GM12878 (cell line): Measurements from ENCODE around the gene NDUFS6. TPM values are rescaled to one million over a fixed set of nuclear protein-coding genes. Genes with fewer than 3 reads are reported as not detected.

ENCODE experiments used
- ATAC-seq: fragments of 200-7000 bp; cut with Tn5 transposase; 3 replicates; pipeline ENCODE4 v1.9.1; 2020; ENCODE audit warnings: mild to moderate bottlenecking, moderate library complexity
- BruUV-seq: library from RNA; stranded (reverse); fragments of 400-500 nt; replicated peaks from 2 replicates; lab custom pipeline; 2021; lab: Mats Ljungman, UMichigan
- CTCF ChIA-PET: fragments of 300-600 bp; sonication (Branson Sonifier 250); formaldehyde crosslinking; extraction: SDS; loops from one replicate; lab custom pipeline; 2021; ENCODE audit warnings: inconsistent platforms; lab: Yijun Ruan, JAX
- POLR2A ChIA-PET: fragments of 350-600 bp; formaldehyde crosslinking; extraction: SDS; loops from one replicate; lab custom pipeline; 2021; ENCODE audit warnings: inconsistent platforms; lab: Charles Lee
- RAD21 ChIA-PET: fragments of 300-600 bp; sonication (Branson Sonifier 250); formaldehyde crosslinking; loops from one replicate; lab custom pipeline; 2023; ENCODE audit warnings: antibody characterized with exemption; ENCODE audit not compliant: unreplicated experiment; lab: Charles Lee
- SMC1A ChIA-PET: fragments of 300-600 bp; sonication (Branson Sonifier 250); formaldehyde crosslinking; loops from one replicate; lab custom pipeline; 2023; ENCODE audit not compliant: unreplicated experiment, uncharacterized antibody; lab: Charles Lee
- DNase-seq: peaks from one replicate; pipeline ENCODE4 v3.0.0-alpha.2; 2011; ENCODE audit warnings: low read depth, low spot score
- FAIRE-seq: peaks from 3 replicates; lab custom pipeline; 2011; peaks lifted over from hg19 to GRCh38; lab: Jason Lieb, UNC
- H2AFZ ChIP-seq: 2 replicates; pipeline ENCODE4 v1.6.0; 2011; ENCODE audit warnings: low read depth, low read length, control low read depth; ENCODE audit not compliant: control insufficient read depth
- H3K27ac ChIP-seq: 2 replicates; pipeline ENCODE4 v1.5.1; 2011; ENCODE audit warnings: control low read depth; ENCODE audit not compliant: control insufficient read depth, insufficient read depth
- H3K27me3 ChIP-seq, 2 experiments: replicated peaks in 1 of 2; 2 replicates each; pipeline versions ENCODE4 v1.6.0 to v1.6.1; 2011; ENCODE audit warnings: low read length in 1 of 2; ENCODE audit not compliant: control insufficient read depth in 2 of 2, insufficient read depth in 2 of 2
- H3K36me3 ChIP-seq, 2 experiments: 2 replicates each; pipeline ENCODE4 v1.5.1; 2011; ENCODE audit warnings: low read length in 1 of 2; ENCODE audit not compliant: control insufficient read depth in 2 of 2, insufficient read depth in 2 of 2
- H3K4me1 ChIP-seq: 2 replicates; pipeline ENCODE4 v1.6.1; 2011; ENCODE audit warnings: mild to moderate bottlenecking, low read length, moderate library complexity, mixed read lengths; ENCODE audit not compliant: control insufficient read depth, insufficient read depth
- H3K4me2 ChIP-seq: 2 replicates; pipeline ENCODE4 v1.6.0; 2011; ENCODE audit warnings: control low read depth; ENCODE audit not compliant: control insufficient read depth, insufficient read depth
- H3K4me3 ChIP-seq: fragments of 200-600 bp; sonication (generic); 2 replicates; pipeline ENCODE4 v1.5.1; 2016
- H3K79me2 ChIP-seq: 2 replicates; pipeline ENCODE4 v1.6.0; 2011; ENCODE audit warnings: low read length; ENCODE audit not compliant: control insufficient read depth, insufficient read depth
- H3K9ac ChIP-seq: 2 replicates; pipeline ENCODE4 v1.8.0; 2011; ENCODE audit warnings: low read length, control low read depth, mixed read lengths; ENCODE audit not compliant: control insufficient read depth, insufficient read depth
- H3K9me3 ChIP-seq: replicated peaks from 3 replicates; pipeline ENCODE4 v1.5.1; 2011; ENCODE audit warnings: mild to moderate bottlenecking, low read length; ENCODE audit not compliant: control insufficient read depth, insufficient read depth
- H4K20me1 ChIP-seq: 2 replicates; pipeline ENCODE4 v1.6.0; 2011; ENCODE audit not compliant: control insufficient read depth, insufficient read depth
- ATF7 ChIP-seq: fragments of 450-650 bp; IDR thresholded peaks from 2 replicates; pipeline ENCODE4 v1.6.1; 2016; ENCODE audit warnings: low read depth, mild to moderate bottlenecking
- CREM ChIP-seq: IDR thresholded peaks from 2 replicates; pipeline ENCODE4 v1.6.1; 2014; ENCODE audit warnings: antibody characterized with exemption, low read depth
- KDM1A ChIP-seq: fragments of 200-600 bp; sonication (generic); IDR thresholded peaks from 2 replicates; pipeline ENCODE4 v1.6.1; 2016; ENCODE audit warnings: borderline replicate concordance
- NFIC ChIP-seq: IDR thresholded peaks from 2 replicates; pipeline ENCODE4 v1.6.1; 2012; ENCODE audit warnings: low read depth, mild to moderate bottlenecking, inconsistent platforms, low read length, moderate library complexity
- NR2C2 ChIP-seq: IDR thresholded peaks from 2 replicates; pipeline ENCODE4 v1.6.1; 2011; ENCODE audit warnings: borderline replicate concordance, low read depth; ENCODE audit not compliant: control insufficient read depth, insufficient read length
- POLR2A ChIP-seq: IDR thresholded peaks from 2 replicates; pipeline ENCODE4 v1.6.1; 2011; ENCODE audit warnings: low read depth, mild to moderate bottlenecking, low read length
- RUNX3 ChIP-seq: IDR thresholded peaks from 2 replicates; pipeline ENCODE4 v1.6.1; 2012; ENCODE audit warnings: low read length, inconsistent platforms
- SMAD5 ChIP-seq: IDR thresholded peaks from 2 replicates; pipeline ENCODE4 v1.6.1; 2016; ENCODE audit warnings: antibody characterized with exemption, low read depth
- SP1 ChIP-seq: IDR thresholded peaks from one replicate; pipeline ENCODE4 v1.6.1; 2011; ENCODE audit warnings: low read depth, low read length
- WGBS: methylation state at CpG from one replicate; pipeline ENCODE4 v1.1.6; 2016; ENCODE audit warnings: low lambda C conversion rate; ENCODE audit not compliant: insufficient replicate concordance, insufficient coverage; ENCODE audit errors: missing lambda C conversion rate; 5-methylcytosine and 5-hydroxymethylcytosine counted together
- in situ Hi-C: fragments of 300-500 bp; cut with MboI; formaldehyde crosslinking; loops from 9 replicates; pipeline ENCODE4 v1.14.3; 2018; ENCODE audit warnings: mixed read lengths
- intact Hi-C: fragments of 100-400 bp; cut with micrococcal nuclease; formaldehyde crosslinking; loops from one replicate; pipeline ENCODE4 v1.14.2; 2022; ENCODE audit not compliant: unreplicated experiment
- polyA plus RNA-seq, 11 experiments: library from polyadenylated mRNA; depleted of rRNA in 4 of 11; unstranded in 6 of 11; stranded (reverse) in 5 of 11; fragments of >200 nt; fragmentation: Nextera tagmentation in 4 of 11; fragmentation: Illumina TruSeq in 1 of 11; extraction: Ambion mirVana in 4 of 11; extraction: Trizol in 1 of 11; gene quantifications; 1 replicate in 1 of 11; 2 replicates in 10 of 11; pipeline versions ENCODE4 v1.2.1 to v1.2.3, GENCODE V29; 2011 to 2016; ENCODE audit warnings: inconsistent platforms in 2 of 11, missing spikeins in 2 of 11, low read depth in 1 of 11
- total RNA-seq, 4 experiments: library from RNA; depleted of rRNA in 3 of 4; stranded (reverse); fragments of >200 nt in 3 of 4; fragmentation: Illumina TruSeq in 1 of 4; extraction: Trizol in 1 of 4; gene quantifications; 2 replicates each; pipeline versions ENCODE4 v1.2.1 to v1.2.3, GENCODE V29; 2013 to 2021
- TF ChIP-seq, protein P1 (sequence below): IDR thresholded peaks from 2 replicates; pipeline ENCODE4 v1.6.1; 2012; ENCODE audit warnings: mild to moderate bottlenecking, low read depth, low read length
- TF ChIP-seq, protein P2 (sequence below): IDR thresholded peaks from 2 replicates; pipeline ENCODE4 v1.6.1; 2011; ENCODE audit warnings: mild to moderate bottlenecking, low read depth, low read length, moderate library complexity; ENCODE audit not compliant: insufficient replicate concordance
- TF ChIP-seq, protein P3 (sequence below): fragments of 150-350 bp; IDR thresholded peaks from 2 replicates; pipeline ENCODE4 v1.6.1; 2014; ENCODE audit warnings: mild to moderate bottlenecking, low read depth, low read length
- TF ChIP-seq, protein P4 (sequence below), 3 experiments: IDR thresholded peaks in 2 of 3; conservative IDR thresholded peaks in 1 of 3; 2 replicates each; pipeline ENCODE4 v1.5.1; 2011; ENCODE audit warnings: low read depth in 3 of 3, low read length in 3 of 3, mild to moderate bottlenecking in 3 of 3, control low read depth in 2 of 3, moderate library complexity in 2 of 3, inconsistent platforms in 1 of 3, mixed read lengths in 1 of 3; ENCODE audit not compliant: control insufficient read depth in 2 of 3, insufficient read depth in 1 of 3; ENCODE audit errors: extremely low read depth in 1 of 3
- TF ChIP-seq, protein P5 (sequence below): IDR thresholded peaks from 2 replicates; pipeline ENCODE4 v1.6.1; 2011; ENCODE audit warnings: low read depth, mild to moderate bottlenecking, low read length, moderate library complexity, borderline replicate concordance; ENCODE audit errors: extremely low read depth

NDUFS6 gene
- total and polyA plus RNA-seq, 10 of the 15 experiments (the other 5 are each of a cell fraction or from before 2014, with no cell fraction given) = 20.7 to 213 (median 58.3) TPM

DNA sequence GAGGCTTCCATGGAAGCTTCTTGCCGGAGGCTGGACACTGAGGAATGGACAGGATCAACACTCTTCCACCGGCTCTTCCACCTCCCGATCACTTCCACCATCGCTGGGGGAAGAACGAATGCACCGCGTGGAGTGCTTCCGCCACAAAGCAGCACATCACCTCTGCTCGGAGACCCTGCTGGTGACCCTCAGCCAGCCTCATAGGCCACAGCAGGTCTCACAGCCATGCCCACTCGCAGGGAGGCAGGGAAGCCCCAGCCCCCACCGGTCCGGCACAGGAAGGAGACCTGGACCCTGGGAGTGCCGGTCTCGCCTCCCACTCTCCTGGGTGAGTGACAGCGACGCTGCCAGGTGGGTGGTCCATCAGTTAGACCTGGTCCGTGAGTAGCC is 6.3 kb upstream of the NDUFS6 start (continued):
- TF ChIP-seq, protein P1, sequence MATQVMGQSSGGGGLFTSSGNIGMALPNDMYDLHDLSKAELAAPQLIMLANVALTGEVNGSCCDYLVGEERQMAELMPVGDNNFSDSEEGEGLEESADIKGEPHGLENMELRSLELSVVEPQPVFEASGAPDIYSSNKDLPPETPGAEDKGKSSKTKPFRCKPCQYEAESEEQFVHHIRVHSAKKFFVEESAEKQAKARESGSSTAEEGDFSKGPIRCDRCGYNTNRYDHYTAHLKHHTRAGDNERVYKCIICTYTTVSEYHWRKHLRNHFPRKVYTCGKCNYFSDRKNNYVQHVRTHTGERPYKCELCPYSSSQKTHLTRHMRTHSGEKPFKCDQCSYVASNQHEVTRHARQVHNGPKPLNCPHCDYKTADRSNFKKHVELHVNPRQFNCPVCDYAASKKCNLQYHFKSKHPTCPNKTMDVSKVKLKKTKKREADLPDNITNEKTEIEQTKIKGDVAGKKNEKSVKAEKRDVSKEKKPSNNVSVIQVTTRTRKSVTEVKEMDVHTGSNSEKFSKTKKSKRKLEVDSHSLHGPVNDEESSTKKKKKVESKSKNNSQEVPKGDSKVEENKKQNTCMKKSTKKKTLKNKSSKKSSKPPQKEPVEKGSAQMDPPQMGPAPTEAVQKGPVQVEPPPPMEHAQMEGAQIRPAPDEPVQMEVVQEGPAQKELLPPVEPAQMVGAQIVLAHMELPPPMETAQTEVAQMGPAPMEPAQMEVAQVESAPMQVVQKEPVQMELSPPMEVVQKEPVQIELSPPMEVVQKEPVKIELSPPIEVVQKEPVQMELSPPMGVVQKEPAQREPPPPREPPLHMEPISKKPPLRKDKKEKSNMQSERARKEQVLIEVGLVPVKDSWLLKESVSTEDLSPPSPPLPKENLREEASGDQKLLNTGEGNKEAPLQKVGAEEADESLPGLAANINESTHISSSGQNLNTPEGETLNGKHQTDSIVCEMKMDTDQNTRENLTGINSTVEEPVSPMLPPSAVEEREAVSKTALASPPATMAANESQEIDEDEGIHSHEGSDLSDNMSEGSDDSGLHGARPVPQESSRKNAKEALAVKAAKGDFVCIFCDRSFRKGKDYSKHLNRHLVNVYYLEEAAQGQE = no peak
- TF ChIP-seq, protein P2, sequence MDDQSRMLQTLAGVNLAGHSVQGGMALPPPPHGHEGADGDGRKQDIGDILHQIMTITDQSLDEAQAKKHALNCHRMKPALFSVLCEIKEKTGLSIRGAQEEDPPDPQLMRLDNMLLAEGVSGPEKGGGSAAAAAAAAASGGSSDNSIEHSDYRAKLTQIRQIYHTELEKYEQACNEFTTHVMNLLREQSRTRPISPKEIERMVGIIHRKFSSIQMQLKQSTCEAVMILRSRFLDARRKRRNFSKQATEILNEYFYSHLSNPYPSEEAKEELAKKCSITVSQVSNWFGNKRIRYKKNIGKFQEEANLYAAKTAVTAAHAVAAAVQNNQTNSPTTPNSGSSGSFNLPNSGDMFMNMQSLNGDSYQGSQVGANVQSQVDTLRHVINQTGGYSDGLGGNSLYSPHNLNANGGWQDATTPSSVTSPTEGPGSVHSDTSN = no peak

DNA sequence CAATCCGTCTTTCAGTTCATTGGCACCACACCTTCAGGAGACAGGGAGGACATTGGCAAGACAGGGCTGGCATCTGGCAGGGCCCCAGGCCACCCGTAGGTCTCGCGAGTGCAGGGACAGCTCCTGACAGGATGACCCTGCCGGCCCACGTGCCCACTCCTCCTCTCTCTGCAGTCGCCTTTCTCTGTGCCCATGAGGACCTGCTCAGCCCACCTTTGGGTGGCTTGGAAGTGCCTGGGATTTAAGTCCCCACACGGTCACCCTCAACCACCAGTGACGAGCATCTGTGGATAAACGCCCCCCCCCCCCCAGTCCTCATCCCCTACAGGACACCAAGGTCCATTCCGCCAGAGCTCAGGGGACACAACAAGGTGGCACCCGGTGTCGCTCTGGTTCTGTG is 5.7 kb upstream of the NDUFS6 start:
- Histone ChIP-seq H3K36me3 (peaks cover 13 to 21% of the 10 kb centered on the region in 2 experiments), H3K79me2 (peaks cover 42% of the 10 kb centered on the region), H2AFZ (no peak overlapping the region), H3K4me3 (no peak overlapping the region), H3K27me3 (no peaks in the 10 kb centered on the region), H3K4me2 (no peak overlapping the region), H4K20me1 (no peaks in the 10 kb centered on the region), H3K4me1 (peaks cover 44% of the 10 kb centered on the region), H3K9me3 (no peaks in the 10 kb centered on the region), H3K9ac (no peak overlapping the region), H3K27ac (no peak overlapping the region)
- 89% methylated on average over 10 of the region's 13 CpGs for WGBS
- RAD21 ChIA-PET = no interaction called here
- SMC1A ChIA-PET = no interaction called here
- POLR2A ChIA-PET = no interaction called here
- CTCF ChIA-PET = interaction anchor here (0.6 kb wide), 1 partner anchor 13 kb away, joined by 3 read pairs; no protein-coding TSS in a partner anchor
- FAIRE-seq (no peak), DNase-seq (no peak), ATAC-seq (no peak)
- in situ Hi-C loops = loop anchor here (5.0 kb wide), 1 partner anchor 308 kb away; no protein-coding TSS in a partner anchor
- BruUV-seq = no TSS peak
- intact Hi-C loops = loop anchor here (10.0 kb wide), 1 partner anchor 481 kb away; no protein-coding TSS in a partner anchor
- TF ChIP-seq SP1 = no peak
- no peak for TF ChIP-seq ATF7
- TF ChIP-seq, protein P3, sequence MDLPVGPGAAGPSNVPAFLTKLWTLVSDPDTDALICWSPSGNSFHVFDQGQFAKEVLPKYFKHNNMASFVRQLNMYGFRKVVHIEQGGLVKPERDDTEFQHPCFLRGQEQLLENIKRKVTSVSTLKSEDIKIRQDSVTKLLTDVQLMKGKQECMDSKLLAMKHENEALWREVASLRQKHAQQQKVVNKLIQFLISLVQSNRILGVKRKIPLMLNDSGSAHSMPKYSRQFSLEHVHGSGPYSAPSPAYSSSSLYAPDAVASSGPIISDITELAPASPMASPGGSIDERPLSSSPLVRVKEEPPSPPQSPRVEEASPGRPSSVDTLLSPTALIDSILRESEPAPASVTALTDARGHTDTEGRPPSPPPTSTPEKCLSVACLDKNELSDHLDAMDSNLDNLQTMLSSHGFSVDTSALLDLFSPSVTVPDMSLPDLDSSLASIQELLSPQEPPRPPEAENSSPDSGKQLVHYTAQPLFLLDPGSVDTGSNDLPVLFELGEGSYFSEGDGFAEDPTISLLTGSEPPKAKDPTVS = no peak
- TF ChIP-seq, protein P4, sequence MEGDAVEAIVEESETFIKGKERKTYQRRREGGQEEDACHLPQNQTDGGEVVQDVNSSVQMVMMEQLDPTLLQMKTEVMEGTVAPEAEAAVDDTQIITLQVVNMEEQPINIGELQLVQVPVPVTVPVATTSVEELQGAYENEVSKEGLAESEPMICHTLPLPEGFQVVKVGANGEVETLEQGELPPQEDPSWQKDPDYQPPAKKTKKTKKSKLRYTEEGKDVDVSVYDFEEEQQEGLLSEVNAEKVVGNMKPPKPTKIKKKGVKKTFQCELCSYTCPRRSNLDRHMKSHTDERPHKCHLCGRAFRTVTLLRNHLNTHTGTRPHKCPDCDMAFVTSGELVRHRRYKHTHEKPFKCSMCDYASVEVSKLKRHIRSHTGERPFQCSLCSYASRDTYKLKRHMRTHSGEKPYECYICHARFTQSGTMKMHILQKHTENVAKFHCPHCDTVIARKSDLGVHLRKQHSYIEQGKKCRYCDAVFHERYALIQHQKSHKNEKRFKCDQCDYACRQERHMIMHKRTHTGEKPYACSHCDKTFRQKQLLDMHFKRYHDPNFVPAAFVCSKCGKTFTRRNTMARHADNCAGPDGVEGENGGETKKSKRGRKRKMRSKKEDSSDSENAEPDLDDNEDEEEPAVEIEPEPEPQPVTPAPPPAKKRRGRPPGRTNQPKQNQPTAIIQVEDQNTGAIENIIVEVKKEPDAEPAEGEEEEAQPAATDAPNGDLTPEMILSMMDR (IDR thresholded peaks at IDR 0.05 in 2 of 3, conservative IDR thresholded peaks at IDR 0.05 in 1 of 3; ENCODE audit: control insufficient read depth in 2 of 3, extremely low read depth in 1 of 3, insufficient read depth in 1 of 3, low read depth in 3 of 3, low read length in 3 of 3) = no peak
- no peak for TF ChIP-seq SMAD5
- no peak for TF ChIP-seq NFIC
- TF ChIP-seq, protein P5, sequence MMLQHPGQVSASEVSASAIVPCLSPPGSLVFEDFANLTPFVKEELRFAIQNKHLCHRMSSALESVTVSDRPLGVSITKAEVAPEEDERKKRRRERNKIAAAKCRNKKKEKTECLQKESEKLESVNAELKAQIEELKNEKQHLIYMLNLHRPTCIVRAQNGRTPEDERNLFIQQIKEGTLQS = no peak
- TF ChIP-seq RUNX3 = no peak
- no peak for TF ChIP-seq NR2C2
- TF ChIP-seq CREM = no peak
- TF ChIP-seq KDM1A = no peak
- TF ChIP-seq POLR2A = no peak; the same call in 1 of the 2 replicates
